ENCODE results near the gene MPI. TPM values are rescaled to one million over a fixed set of nuclear protein-coding genes. Genes with fewer than 3 reads are reported as not detected.
A peak's percentile ranks its signal among the peaks of the same experiment; 100 is the strongest.

Gene MPI
- total and polyA plus RNA-seq, 9 donors, result 28.8 to 55.6 (median 44.7) TPM

DNA sequence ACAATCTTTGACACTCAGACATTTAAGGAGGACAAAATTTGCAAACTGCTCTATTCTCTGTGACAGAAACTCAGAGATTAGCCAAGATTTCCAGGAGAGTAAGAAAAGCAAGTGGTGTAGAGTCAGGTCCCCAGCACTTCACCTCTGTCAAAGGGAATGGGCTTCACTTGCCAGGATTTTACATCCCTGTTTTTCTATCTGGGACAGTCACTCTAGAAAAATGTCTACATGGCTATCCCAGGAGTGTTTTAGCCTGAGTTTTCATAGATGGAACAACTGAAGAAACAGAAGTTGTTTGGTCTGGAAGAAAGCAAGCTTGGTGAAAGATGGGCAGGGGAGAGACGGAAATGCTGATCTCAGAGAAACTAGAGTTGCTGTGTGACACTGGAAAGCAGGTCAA, 13.8 kb downstream of the MPI start:
- Histone ChIP-seq H3K4me3 (no peak overlapping the region), H3K27ac (no peak overlapping the region), H3K9me3 (no peaks in the 10 kb centered on the region), H3K4me1 (ENCODE audit: insufficient read depth) (peaks cover 5% of the 10 kb centered on the region), H3K27me3 (no peaks in the 10 kb centered on the region), H3K36me3 (no peaks in the 10 kb centered on the region)
- TF ChIP-seq, protein P1, sequence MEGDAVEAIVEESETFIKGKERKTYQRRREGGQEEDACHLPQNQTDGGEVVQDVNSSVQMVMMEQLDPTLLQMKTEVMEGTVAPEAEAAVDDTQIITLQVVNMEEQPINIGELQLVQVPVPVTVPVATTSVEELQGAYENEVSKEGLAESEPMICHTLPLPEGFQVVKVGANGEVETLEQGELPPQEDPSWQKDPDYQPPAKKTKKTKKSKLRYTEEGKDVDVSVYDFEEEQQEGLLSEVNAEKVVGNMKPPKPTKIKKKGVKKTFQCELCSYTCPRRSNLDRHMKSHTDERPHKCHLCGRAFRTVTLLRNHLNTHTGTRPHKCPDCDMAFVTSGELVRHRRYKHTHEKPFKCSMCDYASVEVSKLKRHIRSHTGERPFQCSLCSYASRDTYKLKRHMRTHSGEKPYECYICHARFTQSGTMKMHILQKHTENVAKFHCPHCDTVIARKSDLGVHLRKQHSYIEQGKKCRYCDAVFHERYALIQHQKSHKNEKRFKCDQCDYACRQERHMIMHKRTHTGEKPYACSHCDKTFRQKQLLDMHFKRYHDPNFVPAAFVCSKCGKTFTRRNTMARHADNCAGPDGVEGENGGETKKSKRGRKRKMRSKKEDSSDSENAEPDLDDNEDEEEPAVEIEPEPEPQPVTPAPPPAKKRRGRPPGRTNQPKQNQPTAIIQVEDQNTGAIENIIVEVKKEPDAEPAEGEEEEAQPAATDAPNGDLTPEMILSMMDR (IDR thresholded peaks at IDR 0.05), result no peak
- TF ChIP-seq EP300 (IDR thresholded peaks at IDR 0.05), result no peak
- no peak for TF ChIP-seq POLR2A (IDR thresholded peaks at IDR 0.05)
- no peak for DNase-seq
- intact Hi-C loops (cut with DNase I), result loop anchor here in 2 of 4 donors (5.0 to 10.0 kb wide), 3 partner anchors 44 to 121 kb away; partner anchors contain the start of genes CSK (in 1 of the 2) and ULK3 (in 1 of the 2)
- 81 to 91% (median 90%) methylated on average over 1 of the region's 1 CpG for WGBS, 3 donors

- no peak for TF ChIP-seq EP300 (IDR thresholded peaks at IDR 0.05)
- TF ChIP-seq, protein P1 (IDR thresholded peaks at IDR 0.05), result no peak
- TF ChIP-seq POLR2A (IDR thresholded peaks at IDR 0.05), result no peak
- Histone ChIP-seq H3K36me3 (no peaks in the 10 kb centered on the region), H3K27ac (no peak overlapping the region), H3K4me1 (ENCODE audit: insufficient read depth) (peaks cover 5% of the 10 kb centered on the region), H3K9me3 (no peaks in the 10 kb centered on the region), H3K27me3 (no peaks in the 10 kb centered on the region), H3K4me3 (no peak overlapping the region)
- intact Hi-C loops (cut with DNase I), result loop anchor here in 2 of 4 donors (5.0 to 10.0 kb wide), 3 partner anchors 43 to 122 kb away; partner anchors contain the start of genes CSK (in 1 of the 2) and ULK3 (in 1 of the 2)
- DNase-seq, result no peak
- 77 to 86% (median 81%) methylated on average over 7 of the region's 7 CpGs for WGBS, 3 donors
These were observed 14.5 kb downstream of the MPI start for GRCh38 chr15:74904190-74904805.

DNA sequence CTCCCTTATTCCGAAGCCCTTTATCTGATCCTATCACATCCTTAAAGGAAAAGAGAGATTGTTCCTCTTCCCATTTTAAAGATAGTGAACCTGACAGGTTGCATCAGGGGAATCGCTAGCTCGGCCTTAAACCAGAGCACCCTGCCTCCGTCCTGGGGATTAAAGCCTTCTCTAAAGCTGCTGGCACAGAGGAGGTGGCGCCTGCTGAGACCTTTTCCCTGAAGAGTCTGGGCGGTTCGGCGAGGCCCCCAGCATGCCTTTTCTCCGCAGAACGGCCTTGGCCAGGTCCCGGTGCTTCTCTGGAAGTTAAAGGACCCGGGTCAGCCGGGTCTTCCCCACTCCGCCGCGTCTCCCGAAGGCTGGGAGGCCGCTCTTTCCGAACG, 16.2 kb downstream of the MPI start:
- Histone ChIP-seq H3K27ac (peak overlapping the region; percentile 73 to 78), H3K9me3 (no peaks in the 10 kb centered on the region), H3K36me3 (no peaks in the 10 kb centered on the region), H3K4me3 (peak overlapping the region; percentile 76), H3K27me3 (no peaks in the 10 kb centered on the region), H3K4me1 (ENCODE audit: insufficient read depth) (peaks cover 5% of the 10 kb centered on the region)
- intact Hi-C loops (cut with DNase I), result loop anchor here in 1 of 4 donors (10.0 kb wide), 1 partner anchor 61 kb away; the partner anchor contains the start of gene ULK3
- WGBS, 3 donors, result 1% methylated on average over 8 to 20 of the region's 20 CpGs
- no peak for TF ChIP-seq POLR2A (IDR thresholded peaks at IDR 0.05)
- no peak for TF ChIP-seq EP300 (IDR thresholded peaks at IDR 0.05)
- TF ChIP-seq, protein P1 (IDR thresholded peaks at IDR 0.05), result no peak
- peak in 1 of 5 donors; percentile 32 for DNase-seq

DNA sequence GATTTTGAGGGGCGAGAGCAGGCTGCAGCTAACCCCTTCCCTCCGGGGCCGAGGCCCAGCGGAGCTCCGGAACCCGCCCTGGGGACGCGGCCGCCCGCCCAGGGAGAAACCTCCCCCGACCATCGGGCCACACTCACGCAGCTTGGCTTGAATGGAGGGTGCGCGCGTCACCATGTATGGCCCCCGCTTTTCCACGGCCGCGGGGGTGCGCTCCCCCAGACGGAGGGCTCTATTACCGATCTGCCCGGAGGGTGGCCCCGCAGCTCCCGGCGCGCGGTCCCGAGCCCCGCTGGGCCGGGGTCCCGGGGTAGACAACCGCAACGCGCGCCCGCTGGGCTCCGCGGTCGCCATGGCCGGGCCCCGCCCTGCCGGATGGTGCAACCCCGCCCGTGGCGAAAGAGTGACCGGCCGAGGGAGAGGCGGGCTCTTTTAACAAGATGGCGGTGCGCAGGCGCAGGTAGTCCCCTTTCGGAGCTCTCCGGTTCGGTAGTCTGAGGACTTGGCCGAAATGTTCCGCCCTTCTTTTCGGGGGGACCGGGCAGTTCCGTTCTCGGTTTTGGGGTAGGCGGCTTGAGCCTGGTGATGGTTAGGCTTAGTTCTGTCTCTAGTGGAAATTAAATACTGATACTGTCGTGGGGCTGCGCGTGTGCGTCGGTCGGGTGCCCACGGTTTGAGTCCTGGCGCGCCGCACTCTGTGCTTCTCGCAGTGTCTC, 16.8 kb downstream of the MPI start, which contains the start of gene FAM219B:
FAM219B (minus strand) TSS at position 402 of the 713 bp plus-strand sequence; CDS start at position 351, 51 bp downstream.
- DNase-seq, result peak; percentile 90 to 94 (median 92)
- H3K4me1 ChIP-seq (ENCODE audit: insufficient read depth), result peaks cover 5% of the 10 kb centered on the region
- TF ChIP-seq POLR2A (IDR thresholded peaks at IDR 0.05), result peak; percentile 93
- TF ChIP-seq EP300 (IDR thresholded peaks at IDR 0.05), result no peak
- TF ChIP-seq, protein P1 (IDR thresholded peaks at IDR 0.05), result no peak
- H3K4me3 ChIP-seq, result peak within 1 kb of the TSS; percentile 76
- peak within 1 kb of the TSS; percentile 73 to 78 for H3K27ac ChIP-seq
- no peaks in the 10 kb centered on the region for H3K36me3 ChIP-seq
- intact Hi-C loops (cut with DNase I), result loop anchor here in 1 of 4 donors (10.0 kb wide), 1 partner anchor 62 kb away; the partner anchor contains the start of gene ULK3
- H3K27me3 ChIP-seq, result no peaks in the 10 kb centered on the region
- 0% methylated on average over 62 to 74 of the region's 74 CpGs for whole genome bisulfite sequencing, 3 donors
- no peaks in the 10 kb centered on the region for H3K9me3 ChIP-seq
